Pulmonary artery endothelial cell (primary cell): Measurements from ENCODE around the gene TBCD. TPM values are rescaled to one million over a fixed set of nuclear protein-coding genes. Genes with fewer than 3 reads are reported as not detected.

Experiments used
- DNase-seq: peaks from one replicate; pipeline ENCODE4 v3.0.0-alpha.2; 2011; ENCODE audit warnings: low read depth, low spot score
- total RNA-seq: library from RNA; depleted of rRNA; stranded (reverse); fragments of >200 nt; gene quantifications from 2 replicates; pipeline ENCODE4 v1.2.3, GENCODE V29; 2014

Gene TBCD
- total RNA-seq, 1 donor from 2014 or later, result 77.0 TPM

DNA sequence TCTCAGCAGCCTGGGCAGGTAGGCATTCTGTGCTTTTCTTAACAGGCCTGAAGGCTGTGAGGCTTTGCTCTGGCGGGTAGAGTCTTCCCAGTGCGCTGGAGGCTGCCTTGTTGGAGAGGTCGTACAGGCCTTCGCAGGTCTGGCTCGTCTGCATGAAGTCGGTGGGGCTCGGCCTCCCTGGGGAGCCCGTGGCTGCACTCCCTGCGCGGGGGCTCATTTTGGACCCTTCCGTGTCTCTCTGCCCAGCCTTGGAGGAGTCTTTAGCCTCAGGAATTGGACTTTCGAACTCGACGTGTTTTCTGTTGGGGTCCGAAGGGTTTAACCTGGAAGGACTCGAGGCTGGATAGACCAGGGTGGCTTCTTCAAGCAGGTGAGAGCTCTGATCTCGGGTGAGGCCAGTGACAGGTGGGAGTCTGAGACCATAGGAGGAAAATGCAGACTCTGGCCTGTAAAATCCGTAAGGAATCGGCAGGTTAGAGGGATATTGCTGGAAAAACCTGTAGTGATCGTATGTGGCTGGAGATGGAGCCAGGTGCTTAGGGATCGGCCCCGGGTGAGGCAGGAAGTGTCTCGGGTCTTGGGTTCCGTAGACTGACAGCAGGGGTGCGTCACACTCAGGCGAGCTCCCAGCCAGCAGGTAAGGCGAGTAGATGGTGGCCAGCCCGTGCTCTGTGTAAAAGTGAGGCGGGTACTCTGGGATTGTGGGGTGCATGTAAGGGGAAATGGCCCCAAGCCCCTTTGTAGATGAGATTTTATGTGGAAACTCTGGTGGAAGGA is 79.4 kb downstream of the TBCD start:
- DNase-seq, result no peak

DNA sequence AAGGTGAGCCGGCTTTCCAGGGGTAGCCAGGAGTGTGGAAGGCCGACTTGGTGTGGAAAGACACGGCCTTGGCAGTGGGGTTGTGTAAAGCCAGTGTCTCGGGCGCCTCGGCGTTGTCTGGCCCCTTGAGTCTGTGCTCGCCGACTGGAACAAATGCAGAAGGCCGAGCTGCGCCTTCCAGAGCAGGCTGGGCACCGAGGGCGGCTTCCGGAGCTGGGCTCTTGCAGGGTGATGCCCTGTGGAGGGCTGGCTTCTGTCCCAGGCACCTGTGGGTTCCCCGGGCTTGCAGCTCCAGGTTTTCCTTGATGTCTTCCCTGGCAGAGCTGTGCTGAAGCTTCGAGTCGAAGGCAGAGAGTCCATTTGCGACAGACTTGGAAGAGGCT is 79.9 kb downstream of the TBCD start:
- no peak for DNase-seq

DNA sequence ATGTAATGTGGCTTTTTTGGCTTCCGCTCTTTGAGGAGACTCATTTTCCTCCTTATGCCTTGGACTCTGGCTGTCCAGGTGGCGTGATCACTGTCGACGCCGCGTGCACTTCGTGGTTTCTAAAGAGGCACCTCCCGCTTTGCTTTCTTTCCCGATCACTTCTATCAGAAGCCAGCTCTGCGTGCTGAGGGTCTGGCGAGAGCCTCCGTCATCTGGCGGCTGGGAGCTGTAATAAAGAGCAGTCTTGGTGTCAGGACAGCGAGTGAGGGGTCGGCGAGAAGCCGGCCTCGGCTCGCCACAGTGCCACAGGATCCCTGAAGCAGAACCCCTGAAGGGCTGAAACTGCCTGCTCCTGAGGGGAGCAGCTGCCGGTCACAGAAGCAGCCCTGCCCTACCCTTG is 80.5 kb downstream of the TBCD start:
- no peak for DNase-seq

DNA sequence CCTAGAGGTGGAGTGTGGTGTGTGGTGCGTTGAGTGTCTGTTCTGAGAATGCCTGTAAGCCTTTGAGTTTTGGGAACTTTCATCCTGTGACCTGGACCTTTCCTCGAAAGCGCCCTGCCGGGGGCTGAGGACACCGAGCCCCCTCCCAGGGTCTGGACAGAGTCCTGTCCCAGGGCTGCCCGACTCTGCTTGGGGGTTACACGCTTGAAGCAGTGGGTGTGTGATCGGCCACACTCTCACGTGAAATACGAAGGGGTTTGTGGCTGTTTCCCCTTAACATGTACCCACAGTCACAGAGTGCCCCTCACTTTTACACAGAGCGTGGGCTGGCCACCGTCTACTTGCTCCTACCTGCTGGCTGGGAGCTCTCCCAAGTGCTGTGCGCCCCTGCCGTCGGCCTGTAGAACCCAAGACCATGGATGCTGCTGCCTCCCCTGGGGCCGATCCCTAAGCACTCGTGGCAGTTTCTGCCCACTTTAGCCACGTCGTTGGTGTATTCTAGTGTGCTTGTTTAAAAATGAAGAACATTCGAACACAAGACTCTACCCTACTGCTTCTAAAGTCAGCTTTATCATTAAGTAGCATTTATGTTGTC is 81.1 kb downstream of the TBCD start:
- no peak for DNase-seq

DNA sequence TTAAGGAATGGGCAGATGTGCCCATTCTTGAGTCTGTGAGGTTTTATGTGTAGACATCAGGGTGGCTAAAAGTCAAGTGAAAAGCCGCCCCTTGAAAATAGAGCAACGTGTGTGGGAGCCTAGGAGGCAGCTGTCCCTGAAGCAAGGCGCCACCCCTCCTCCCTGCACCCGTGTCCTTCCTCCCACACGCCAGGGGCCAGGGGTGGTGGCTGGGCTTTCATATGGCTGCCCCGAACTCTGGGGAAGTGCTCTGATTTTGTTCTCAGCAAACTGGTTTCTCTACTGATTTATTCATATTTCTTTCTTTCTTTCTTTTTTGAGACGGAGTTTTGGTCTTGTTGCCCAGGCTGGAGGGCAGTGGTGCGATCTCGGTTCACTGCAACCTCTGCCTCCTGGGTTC is 83.3 kb downstream of the TBCD start:
- DNase-seq, result no peak

DNA sequence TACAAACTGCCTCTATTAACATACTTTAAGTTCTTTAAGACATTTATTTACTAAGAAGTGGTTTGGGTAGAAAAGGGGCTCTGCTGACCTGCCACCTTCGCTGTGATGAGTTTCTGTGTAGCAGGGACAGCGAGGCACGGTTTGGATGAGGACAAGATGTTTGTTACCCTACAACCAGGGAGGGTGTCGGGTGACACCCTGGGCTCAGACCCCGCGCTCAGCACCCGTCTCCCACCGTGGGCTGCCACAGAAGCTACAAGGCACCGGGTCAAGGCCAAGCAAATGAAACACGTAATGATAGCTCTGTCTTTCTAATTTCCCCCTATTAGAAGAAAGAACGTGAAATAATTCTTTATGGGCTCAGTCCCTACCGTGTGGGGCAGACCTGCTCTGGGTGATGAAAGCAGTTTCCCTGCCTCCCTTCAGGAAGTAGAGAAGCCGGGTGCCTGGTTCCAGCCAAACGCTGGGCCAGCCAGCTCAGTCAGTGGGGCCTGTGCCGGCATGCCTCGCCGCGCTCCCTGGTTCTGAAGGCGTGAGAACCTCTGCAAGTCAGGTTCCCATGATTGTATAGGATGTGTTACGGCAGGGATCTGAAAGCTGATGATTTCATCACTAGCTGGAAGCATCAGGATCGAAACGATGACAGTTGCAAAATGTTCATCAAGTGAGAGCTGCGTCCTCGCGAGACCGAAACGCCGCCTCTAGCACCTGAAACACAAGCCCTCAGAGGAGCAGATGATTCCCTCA is 84.1 kb downstream of the TBCD start:
- DNase-seq, result no peak

DNA sequence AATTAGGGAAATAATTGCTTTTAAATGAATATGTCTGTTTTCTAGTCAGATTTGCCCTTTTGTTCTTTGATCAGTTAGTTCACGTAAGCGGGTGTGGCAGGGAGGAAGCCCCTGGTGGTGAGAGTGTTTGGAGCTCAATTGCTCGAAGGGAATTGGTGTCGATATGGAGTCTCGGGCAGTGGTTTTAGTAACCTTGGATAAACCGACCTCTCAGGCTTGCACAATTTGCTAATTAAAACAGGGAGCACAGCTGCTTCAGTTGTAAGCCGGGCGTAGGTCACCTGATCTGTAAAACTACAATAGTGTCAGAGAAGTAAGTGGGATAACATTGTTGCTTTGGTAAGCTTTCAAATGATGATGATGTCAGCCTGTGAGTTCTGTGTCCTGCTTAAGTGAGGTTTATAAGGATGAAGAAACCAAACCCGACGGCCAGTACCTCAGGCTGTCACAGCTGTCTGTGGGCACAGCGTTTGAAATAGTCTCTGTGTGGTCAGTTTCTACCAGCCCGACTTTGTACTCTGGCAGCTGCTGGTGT is 85.0 kb downstream of the TBCD start:
- no peak for DNase-seq

DNA sequence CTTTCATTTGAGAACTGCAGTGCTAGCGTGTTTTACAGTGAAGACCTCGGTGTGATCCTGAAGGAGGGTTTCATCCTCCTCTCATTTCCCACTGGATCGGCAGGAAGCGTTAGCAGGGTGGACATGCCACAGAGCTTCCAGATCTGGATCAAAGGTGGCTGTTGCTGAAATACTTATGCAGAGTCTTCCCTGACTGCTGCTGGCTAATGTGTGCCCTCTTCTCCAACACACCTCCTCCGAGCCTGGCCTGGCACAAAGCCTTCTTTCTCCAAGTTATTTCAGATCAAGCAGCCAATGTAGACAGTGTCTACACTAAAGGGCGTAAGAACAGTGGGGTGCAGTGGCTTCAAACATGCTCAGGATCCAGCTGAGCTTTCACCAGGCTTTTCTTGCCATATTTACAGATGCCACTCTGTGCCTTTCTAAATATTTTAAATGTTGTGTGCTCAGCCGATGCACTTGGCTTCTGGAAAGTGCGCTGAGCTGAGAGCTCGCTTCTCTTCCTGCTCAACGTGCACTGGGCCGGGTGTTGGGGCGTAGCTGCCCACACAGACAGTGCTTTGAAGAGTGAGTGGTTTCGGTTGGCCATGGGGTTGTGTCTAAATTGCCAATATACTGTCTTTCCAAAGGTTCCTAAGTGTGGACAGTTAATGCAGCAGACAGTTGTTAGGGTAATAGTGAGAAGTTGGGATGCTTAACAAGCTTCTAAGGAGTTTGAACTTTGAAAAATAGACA is 85.9 kb downstream of the TBCD start:
- DNase-seq, result no peak

DNA sequence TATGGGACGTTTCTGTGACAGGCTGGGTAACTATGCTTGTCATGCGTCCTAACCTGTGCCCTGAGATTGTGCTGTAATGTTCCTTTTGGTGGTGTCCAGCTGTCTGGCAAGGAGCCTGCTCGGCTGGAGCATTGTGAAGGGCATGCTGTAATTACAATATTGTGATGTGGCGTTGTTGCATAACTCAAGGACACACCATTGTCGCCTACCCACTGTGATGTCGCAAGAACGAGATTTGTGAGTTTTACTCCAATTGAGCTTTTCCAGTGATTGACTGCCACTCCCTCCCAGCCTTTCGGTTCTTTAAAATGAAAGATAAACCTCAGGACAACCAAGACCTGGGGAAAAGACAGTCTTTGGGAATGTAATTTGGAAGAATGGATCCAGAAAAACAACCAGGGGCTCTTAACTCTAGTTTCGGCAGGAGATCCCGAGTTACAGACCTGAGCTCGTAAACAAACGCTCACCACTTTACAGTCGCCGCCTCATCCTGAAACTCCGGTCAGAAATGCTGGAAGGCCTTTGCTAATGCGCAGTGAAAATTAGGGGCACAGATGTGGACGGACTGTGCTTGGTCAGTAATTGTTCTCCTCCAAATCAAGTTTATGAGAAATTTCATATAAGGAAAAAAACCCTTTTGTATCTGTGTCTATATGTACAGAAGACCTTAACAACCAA is 86.7 kb downstream of the TBCD start:
- no peak for DNase-seq

DNA sequence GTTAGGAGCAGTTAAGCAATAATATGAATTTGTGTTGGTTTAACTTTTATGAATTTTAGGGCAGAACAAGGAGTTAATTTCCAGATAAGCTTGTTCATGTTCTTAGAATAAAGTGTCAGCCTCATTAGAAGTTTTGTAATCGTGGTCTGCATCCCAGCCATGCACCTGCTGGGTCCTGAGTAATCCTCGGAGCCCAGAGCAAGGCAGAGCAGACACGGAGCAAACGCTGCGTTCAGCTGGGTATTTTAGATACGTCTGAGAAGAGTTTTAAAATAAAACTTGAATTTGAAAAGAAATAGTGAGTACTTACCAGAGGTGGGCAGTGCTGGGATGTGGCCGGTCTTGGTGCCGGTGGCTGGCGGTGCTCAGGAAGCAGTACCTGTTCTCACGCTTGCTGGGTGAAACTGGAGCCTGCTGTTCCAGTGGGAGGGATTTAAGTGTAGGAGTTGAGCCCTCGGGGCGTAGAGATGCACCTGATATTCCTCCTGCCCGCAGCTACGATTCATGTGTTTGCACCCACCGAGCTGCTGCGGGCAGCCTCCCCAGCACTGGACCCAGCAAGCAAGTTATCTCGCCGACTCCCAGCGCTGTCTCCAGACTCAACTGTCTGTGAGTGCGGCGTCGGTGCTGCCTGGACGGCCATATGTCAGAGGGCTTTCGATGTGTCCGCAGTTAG is 87.9 kb downstream of the TBCD start, which contains the start of gene ZNF750:
Gene ZNF750, minus strand, starts transcription at position 406 of the 676 bp plus-strand sequence. CDS start 7,568 bp downstream, outside the sequence.
- DNase-seq, result no peak

DNA sequence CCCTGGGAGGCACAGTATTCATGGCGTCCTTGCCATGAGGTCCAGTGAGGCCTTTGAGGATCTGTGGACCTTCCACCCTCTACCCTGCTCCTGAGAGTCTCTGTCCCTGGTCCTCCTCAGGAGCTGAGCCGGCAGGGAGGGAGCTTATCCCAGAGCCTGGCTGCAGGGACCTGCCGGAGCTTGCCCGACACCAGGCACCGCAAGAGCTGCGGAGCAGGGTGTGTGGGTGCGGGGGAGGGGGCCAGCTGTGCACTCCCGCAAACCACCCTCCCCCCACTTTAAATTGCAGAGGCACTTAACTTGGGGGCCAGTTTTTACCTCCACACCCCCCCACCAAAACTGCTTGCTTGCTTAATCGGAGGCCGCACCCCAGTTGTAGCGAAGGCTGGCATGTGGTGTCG is 88.6 kb downstream of the TBCD start:
- no peak for DNase-seq

DNA sequence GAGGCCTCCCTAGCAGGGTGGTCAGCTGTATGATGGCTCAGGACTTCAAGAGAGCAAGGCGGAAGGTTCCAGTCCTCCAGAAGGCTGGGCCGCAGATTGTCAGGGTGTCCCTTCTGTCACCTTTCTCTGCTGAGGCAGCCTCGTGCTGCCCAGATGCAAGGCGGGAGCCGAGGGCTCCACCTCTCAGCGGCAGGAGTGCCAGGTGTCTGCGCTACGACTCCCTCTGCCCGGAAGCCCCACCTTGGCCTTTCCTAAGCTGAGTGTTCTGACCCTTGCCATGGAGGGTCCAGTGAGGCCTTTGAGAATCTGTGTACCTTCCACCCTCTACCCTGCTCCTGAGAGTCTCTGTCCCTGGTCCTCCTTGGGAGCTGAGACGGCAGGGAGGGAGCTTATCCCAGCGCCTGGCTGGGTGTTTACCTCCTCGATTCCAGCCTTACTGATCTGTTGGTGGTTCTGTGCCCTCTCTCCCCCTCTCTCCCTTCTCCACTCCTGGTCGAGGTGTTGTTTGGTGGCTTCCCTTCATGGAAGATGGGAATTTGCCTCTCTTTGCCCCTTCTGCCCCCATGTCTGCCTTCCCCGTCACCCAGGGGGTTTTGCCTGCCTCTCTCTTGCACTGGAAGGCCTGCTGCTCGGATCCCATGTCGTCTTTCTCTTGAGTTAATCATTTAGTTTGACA is 90.2 kb downstream of the TBCD start:
- no peak for DNase-seq

DNA sequence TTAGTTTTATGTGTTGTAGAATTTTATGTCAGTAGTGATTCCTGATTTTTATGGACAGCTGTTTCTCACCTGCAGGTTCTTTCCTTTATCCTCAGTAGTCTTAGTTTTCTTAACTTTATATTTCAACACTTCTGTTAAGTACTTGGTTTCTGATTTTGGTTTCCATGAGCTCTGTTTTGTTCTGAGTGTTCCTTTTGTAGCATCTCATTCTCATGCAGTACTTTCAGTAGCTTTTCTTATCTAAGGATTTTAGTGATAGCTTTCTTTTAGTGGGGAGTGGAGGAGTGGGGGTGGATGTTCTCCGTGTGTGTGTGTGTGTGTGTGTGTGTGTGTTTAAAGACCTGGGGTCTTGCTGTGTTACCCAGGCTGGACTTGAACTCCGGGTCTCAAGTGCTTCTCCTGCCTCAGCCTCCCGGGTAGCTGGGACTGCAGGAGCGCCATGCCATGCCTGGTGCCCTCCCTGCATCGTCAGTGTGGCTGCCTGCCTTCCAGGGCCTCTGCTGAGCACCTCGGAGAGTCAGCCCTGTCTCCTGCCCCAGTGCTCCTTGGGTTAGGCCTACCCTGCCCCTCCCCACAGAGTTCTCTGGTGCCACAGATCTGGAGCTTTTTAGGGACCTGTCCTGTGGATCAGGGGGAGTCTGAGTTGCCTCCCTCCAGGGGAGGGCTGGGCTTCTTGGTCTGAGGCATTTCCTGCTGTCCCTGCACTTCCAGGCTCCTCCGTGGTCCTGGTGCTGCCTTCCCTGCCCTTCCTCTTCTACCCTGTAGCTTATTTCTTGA is 92.2 kb downstream of the TBCD start:
- DNase-seq, result no peak

DNA sequence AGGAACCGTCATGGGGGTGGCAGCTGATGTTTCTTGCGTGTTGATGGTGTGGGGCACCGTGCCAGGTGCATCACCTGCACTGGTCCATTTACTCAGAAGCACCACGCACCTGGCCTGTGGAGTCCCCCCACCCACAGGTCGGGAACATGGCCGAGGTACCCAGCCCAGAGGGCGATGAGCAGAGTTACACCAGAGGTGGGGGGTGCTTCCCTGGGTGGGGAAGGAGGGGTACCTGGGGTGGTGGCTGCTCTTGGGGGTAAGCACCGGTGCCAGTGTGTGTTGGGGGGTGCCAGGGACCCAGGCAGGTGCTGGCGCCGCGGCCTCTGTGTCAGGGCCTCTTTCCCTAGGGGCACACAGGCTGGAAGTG is 92.9 kb downstream of the TBCD start:
- no peak for DNase-seq

DNA sequence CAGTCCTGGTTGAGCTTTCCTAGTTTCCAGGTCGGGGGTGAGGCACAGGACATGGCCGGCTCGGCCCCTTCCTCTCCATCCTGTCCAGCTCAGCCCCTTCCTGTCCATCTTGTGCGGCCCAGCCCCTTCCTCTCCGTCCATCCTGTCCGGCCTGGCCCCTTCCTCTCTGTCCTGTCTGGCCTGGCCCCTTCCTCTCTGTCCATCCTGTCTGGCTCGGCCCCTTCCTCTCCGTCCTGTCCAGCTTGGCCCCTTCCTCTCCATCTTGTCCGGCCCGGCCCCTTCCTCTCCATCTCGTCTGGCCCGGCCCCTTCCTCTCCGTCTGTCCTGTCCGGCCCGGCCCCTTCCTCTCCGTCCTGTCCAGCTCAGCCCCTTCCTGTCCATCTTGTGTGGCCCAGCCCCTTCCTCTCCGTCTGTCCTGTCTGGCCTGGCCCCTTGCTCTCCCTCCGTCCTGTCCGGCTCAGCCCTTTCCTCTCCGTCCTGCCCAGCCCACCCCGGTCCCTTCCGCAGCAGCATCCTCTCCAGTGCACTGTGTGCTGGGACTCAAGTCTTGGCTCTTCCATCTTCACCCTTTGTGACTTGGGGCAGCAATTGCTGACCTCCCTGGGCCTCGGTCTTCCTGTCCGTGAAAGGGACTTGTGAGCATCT is 93.4 kb downstream of the TBCD start:
- DNase-seq, result peak; percentile 62

DNA sequence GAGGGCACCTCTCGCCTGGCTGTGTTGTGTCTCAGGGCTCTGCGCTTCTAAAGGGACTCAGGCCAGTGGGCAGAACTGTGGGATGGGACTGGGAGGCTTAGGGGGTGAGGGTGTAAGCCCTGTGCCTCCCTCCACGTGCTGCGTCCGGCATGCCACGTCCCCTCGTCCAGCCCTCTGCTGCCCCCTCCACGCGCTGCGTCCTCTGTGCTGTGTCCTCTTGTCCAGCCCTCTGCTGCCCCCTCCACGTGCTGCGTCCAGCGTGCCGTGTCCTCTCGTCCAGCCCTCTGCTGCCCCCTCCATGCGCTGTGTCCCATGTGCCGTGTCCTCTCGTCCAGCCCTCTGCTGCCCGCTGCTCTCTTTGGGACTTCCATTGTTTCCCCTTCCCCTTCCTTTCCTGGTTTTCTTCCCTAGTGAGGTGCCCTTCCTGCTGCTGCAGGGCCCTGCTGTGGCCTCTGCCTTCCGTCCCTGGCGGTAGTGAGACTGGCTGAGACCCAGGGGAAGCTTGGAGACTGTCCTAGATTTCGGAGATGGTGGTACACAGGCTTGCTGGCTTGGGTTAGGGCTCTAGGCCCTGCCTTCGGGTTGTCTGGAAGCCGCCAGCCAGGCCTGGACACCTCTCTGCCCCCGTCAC is 94.3 kb downstream of the TBCD start:
- no peak for DNase-seq

DNA sequence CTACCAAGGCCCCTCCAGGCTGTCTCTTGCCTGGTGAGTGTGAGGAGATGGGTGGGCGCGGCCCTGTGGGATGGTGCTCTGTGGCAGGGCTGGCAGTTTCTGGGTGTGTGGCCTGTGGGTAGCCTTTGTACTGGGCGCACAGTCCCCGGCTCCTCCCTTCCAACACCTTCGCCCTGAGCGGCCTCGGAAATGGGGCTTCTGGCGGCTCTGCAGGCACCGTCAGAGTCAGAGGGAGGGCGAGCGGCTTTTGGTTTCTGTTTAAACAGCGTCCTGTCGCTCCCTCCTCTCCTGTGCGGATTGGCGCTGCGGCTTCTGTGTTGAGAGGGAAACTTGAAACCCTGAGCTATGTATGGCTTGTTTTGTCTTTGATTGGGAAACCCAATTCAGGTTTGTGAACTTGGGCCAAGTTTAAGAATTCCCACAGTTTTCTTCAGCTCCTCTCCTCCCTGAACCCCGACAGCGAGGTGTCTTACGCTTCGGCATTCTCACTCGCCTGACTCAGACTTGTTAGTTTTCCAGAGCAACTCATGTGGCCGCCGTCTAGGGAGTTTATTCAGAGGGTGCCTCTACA is 96.2 kb downstream of the TBCD start:
- DNase-seq, result no peak
